Endothelial cell (in vitro differentiated cells): ENCODE data around the gene ZNF532. TPM values are rescaled to one million over a fixed set of nuclear protein-coding genes. Genes with fewer than 3 reads are reported as not detected.

Experiments
- DNase-seq: peaks from one replicate; pipeline ENCODE4 v3.0.0; 2021; ENCODE audit warnings: low spot score
- H3K27ac Mint-ChIP-seq: one replicate; pipeline ENCODE4 v1.8.0; 2021; ENCODE audit warnings: mixed read lengths, inconsistent platforms; ENCODE audit not compliant: unreplicated experiment
- H3K27me3 Mint-ChIP-seq: one replicate; pipeline ENCODE4 v1.8.0; 2021; ENCODE audit warnings: mild to moderate bottlenecking, moderate library complexity, mixed read lengths, inconsistent platforms; ENCODE audit not compliant: unreplicated experiment
- H3K36me3 Mint-ChIP-seq: one replicate; pipeline ENCODE4 v1.8.0; 2021; ENCODE audit warnings: mild to moderate bottlenecking, low read depth, mixed read lengths, inconsistent platforms; ENCODE audit not compliant: unreplicated experiment
- H3K4me1 Mint-ChIP-seq: one replicate; pipeline ENCODE4 v1.8.0; 2021; ENCODE audit warnings: mild to moderate bottlenecking, mixed read lengths, inconsistent platforms; ENCODE audit not compliant: unreplicated experiment
- H3K4me3 Mint-ChIP-seq: one replicate; pipeline ENCODE4 v1.8.0; 2021; ENCODE audit warnings: mild to moderate bottlenecking, mixed read lengths, inconsistent platforms; ENCODE audit not compliant: unreplicated experiment
- H3K9me3 Mint-ChIP-seq: one replicate; pipeline ENCODE4 v1.8.0; 2021; ENCODE audit warnings: mixed read lengths, inconsistent platforms; ENCODE audit not compliant: unreplicated experiment
- CTCF ChIP-seq: fragments of 200-600 bp; sonication (generic); IDR thresholded peaks from one replicate; pipeline ENCODE4 v1.5.0; 2021; ENCODE audit warnings: antibody characterized with exemption; ENCODE audit not compliant: unreplicated experiment
- total RNA-seq: library from RNA; stranded (reverse); fragmentation: NEBNext Ultra II Directional; extraction: Animal tissue kit (Norgen Biotek cat#: 25700); gene quantifications from one replicate; pipeline ENCODE4 v1.2.1, GENCODE V29; 2021; ENCODE audit not compliant: unreplicated experiment

Gene ZNF532
- total RNA-seq, 1 donor from 2014 or later, result 178 TPM

GRCh38 chr18:58966704-58967103 is 102.0 kb downstream of the ZNF532 start:
- H3K27ac Mint-ChIP-seq, result peak overlapping the region; percentile 95
- no peak for TF ChIP-seq CTCF
- peaks cover 56% of the 10 kb centered on the region for H3K4me1 Mint-ChIP-seq
- H3K4me3 Mint-ChIP-seq, result no peak overlapping the region
- no peak for DNase-seq
- H3K27me3 Mint-ChIP-seq, result peaks cover 8% of the 10 kb centered on the region
- H3K36me3 Mint-ChIP-seq, result peaks cover 41% of the 10 kb centered on the region
- no peaks in the 10 kb centered on the region for H3K9me3 Mint-ChIP-seq

GRCh38 chr18:58967751-58968254 is 103.1 kb downstream of the ZNF532 start:
- no peak for TF ChIP-seq CTCF
- H3K9me3 Mint-ChIP-seq, result no peaks in the 10 kb centered on the region
- H3K4me3 Mint-ChIP-seq, result no peak overlapping the region
- peaks cover 7% of the 10 kb centered on the region for H3K27me3 Mint-ChIP-seq
- peaks cover 40% of the 10 kb centered on the region for H3K36me3 Mint-ChIP-seq
- no peak for DNase-seq
- peaks cover 65% of the 10 kb centered on the region for H3K4me1 Mint-ChIP-seq
- H3K27ac Mint-ChIP-seq, result peak overlapping the region; percentile 95

GRCh38 chr18:58970943-58971790 is 106.5 kb downstream of the ZNF532 start:
- no peak overlapping the region for H3K27ac Mint-ChIP-seq
- no peak for TF ChIP-seq CTCF
- no peaks in the 10 kb centered on the region for H3K9me3 Mint-ChIP-seq
- H3K27me3 Mint-ChIP-seq, result peaks cover 5% of the 10 kb centered on the region
- no peak overlapping the region for H3K4me3 Mint-ChIP-seq
- no peak for DNase-seq
- H3K36me3 Mint-ChIP-seq, result peaks cover 36% of the 10 kb centered on the region
- H3K4me1 Mint-ChIP-seq, result peaks cover 68% of the 10 kb centered on the region

- TF ChIP-seq CTCF, result no peak
- Mint-ChIP-seq H3K27me3 (peaks cover 7% of the 10 kb centered on the region), H3K36me3 (peaks cover 21% of the 10 kb centered on the region), H3K9me3 (no peaks in the 10 kb centered on the region), H3K4me3 (no peak overlapping the region), H3K4me1 (peaks cover 38% of the 10 kb centered on the region), H3K27ac (peak overlapping the region; percentile 55)
- DNase-seq, result no peak
Observed at GRCh38 chr18:58975296-58975695, 110.6 kb downstream of the ZNF532 start.

- peaks cover 7% of the 10 kb centered on the region for H3K27me3 Mint-ChIP-seq
- no peak for DNase-seq
- peaks cover 20% of the 10 kb centered on the region for H3K36me3 Mint-ChIP-seq
- H3K9me3 Mint-ChIP-seq, result no peaks in the 10 kb centered on the region
- H3K27ac Mint-ChIP-seq, result peak overlapping the region; percentile 55
- peaks cover 36% of the 10 kb centered on the region for H3K4me1 Mint-ChIP-seq
- no peak for TF ChIP-seq CTCF
- no peak overlapping the region for H3K4me3 Mint-ChIP-seq
Observed at GRCh38 chr18:58975781-58976180, 111.1 kb downstream of the ZNF532 start.
